Spleen (tissue), 7 donors: ENCODE measurements around the gene PEAK1.

Experiments used
- POLR2A ChIP-seq, 3 donors: fragments of 450-650 bp; IDR thresholded peaks; one replicate each; pipeline ENCODE4 v1.5.1; 2017; ENCODE audit warnings: antibody characterized with exemption in 3 of 3, mild to moderate bottlenecking in 1 of 3
- TF ChIP-seq, protein P1 (sequence below), 11 experiments: fragments of 200-600 bp in 7 of 11; fragments of 450-650 bp in 4 of 11; sonication (generic) in 4 of 11; IDR thresholded peaks in 8 of 11; conservative IDR thresholded peaks in 3 of 11; 1 replicate in 7 of 11; 2 replicates in 4 of 11; pipeline versions ENCODE4 v1.4.0 to v1.8.0; 2016 to 2021; ENCODE audit warnings: antibody characterized with exemption in 11 of 11, inconsistent platforms in 4 of 11, mild to moderate bottlenecking in 1 of 11
- donor health status: DM: no; HTN: no; CAD: no; lungs with moderate emphysema.
- donor health status: DM: no; HTN: no; CAD: no.
- donor health status: DM: no; HTN: no; CAD: no.

DNA sequence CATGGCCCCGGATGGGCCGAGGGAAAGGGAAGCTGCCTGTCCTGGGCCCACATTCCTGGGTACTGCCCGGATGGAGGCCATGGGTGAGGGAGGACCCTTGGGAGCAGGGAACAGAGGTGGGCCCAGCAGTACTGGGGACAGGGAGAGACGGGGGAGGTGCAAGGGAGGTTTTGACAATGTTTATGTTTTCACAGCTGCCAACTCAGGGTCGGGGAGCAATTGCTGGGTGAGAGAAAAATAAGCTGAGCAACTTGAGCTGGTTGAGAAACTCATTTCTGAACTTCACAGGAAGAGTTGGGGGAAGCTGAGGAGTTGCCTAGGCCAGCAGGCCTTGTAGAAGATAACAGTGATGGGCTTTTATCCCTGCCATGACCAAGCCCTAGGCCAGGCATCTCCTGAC, 337.9 kb downstream of the PEAK1 start:
- TF ChIP-seq POLR2A (IDR thresholded peaks at IDR 0.05) = no peak
- TF ChIP-seq, protein P1, sequence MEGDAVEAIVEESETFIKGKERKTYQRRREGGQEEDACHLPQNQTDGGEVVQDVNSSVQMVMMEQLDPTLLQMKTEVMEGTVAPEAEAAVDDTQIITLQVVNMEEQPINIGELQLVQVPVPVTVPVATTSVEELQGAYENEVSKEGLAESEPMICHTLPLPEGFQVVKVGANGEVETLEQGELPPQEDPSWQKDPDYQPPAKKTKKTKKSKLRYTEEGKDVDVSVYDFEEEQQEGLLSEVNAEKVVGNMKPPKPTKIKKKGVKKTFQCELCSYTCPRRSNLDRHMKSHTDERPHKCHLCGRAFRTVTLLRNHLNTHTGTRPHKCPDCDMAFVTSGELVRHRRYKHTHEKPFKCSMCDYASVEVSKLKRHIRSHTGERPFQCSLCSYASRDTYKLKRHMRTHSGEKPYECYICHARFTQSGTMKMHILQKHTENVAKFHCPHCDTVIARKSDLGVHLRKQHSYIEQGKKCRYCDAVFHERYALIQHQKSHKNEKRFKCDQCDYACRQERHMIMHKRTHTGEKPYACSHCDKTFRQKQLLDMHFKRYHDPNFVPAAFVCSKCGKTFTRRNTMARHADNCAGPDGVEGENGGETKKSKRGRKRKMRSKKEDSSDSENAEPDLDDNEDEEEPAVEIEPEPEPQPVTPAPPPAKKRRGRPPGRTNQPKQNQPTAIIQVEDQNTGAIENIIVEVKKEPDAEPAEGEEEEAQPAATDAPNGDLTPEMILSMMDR (IDR thresholded peaks at IDR 0.05 in 8 of 11, conservative IDR thresholded peaks at IDR 0.05 in 3 of 11) = no peak
